K562 (cell line): ENCODE data around the gene ANKRD13D. TPM values are rescaled to one million over a fixed set of nuclear protein-coding genes. Genes with fewer than 3 reads are reported as not detected.

Experiments used
- CCNT2 ChIP-seq: IDR thresholded peaks from 2 replicates; pipeline ENCODE4 v1.6.1; 2011; ENCODE audit warnings: borderline replicate concordance, low read depth, mild to moderate bottlenecking, moderate library complexity, mixed read lengths, low read length; ENCODE audit not compliant: insufficient read length; ENCODE audit errors: extremely low read depth
- CEBPB ChIP-seq: fragments of 450-650 bp; IDR thresholded peaks from 2 replicates; pipeline ENCODE4 v1.6.1; 2016; ENCODE audit warnings: missing genetic modification characterization, missing compliant biosample characterization
- CTBP1 ChIP-seq: fragments of 450-650 bp; IDR thresholded peaks from 2 replicates; pipeline ENCODE4 v1.6.1; 2016; ENCODE audit warnings: borderline replicate concordance
- DPF2 ChIP-seq: fragments of 450-650 bp; IDR thresholded peaks from 2 replicates; pipeline ENCODE4 v1.6.1; 2016
- FOSL1 ChIP-seq: fragments of 200-800 bp; sonication (Bioruptor generic); conservative IDR thresholded peaks from 2 replicates; pipeline ENCODE4 v1.6.1; 2016; ENCODE audit warnings: missing genetic modification characterization, missing compliant biosample characterization
- HMG20B ChIP-seq: fragments of 250-450 bp; sonication (Bioruptor Pico); IDR thresholded peaks from 2 replicates; pipeline ENCODE4 v1.5.0; 2021; ENCODE audit warnings: mild to moderate bottlenecking
- KAT7 ChIP-seq: sonication (generic); formaldehyde crosslinking; IDR thresholded peaks from 2 replicates; pipeline ENCODE4 v1.8.0; 2022; ENCODE audit warnings: missing genetic modification reagents, mild to moderate bottlenecking, borderline replicate concordance
- LARP7 ChIP-seq: fragments of 450-650 bp; IDR thresholded peaks from 2 replicates; pipeline ENCODE4 v1.6.1; 2016
- LEF1 ChIP-seq: fragments of 450-650 bp; IDR thresholded peaks from 2 replicates; pipeline ENCODE4 v1.6.1; 2016; ENCODE audit warnings: mild to moderate bottlenecking
- MEF2D ChIP-seq: conservative IDR thresholded peaks from 2 replicates; pipeline ENCODE4 v1.6.1; 2016; ENCODE audit warnings: low read depth, missing genetic modification characterization, missing compliant biosample characterization
- NCOA6 ChIP-seq: fragments of 450-650 bp; IDR thresholded peaks from 2 replicates; pipeline ENCODE4 v1.6.1; 2017; ENCODE audit warnings: mild to moderate bottlenecking
- NR2C2 ChIP-seq, 2 experiments: fragments of 200-800 bp in 1 of 2; sonication (Bioruptor generic) in 1 of 2; sonication (generic) in 1 of 2; formaldehyde crosslinking in 1 of 2; IDR thresholded peaks; 2 replicates each; pipeline versions ENCODE4 v1.6.1 to v1.8.0; 2016 to 2022; ENCODE audit warnings: mild to moderate bottlenecking in 1 of 2, missing compliant biosample characterization in 1 of 2, missing genetic modification characterization in 1 of 2, missing genetic modification reagents in 1 of 2
- RBFOX2 ChIP-seq: fragments of 200-400 bp; formaldehyde crosslinking; IDR thresholded peaks from 2 replicates; pipeline ENCODE4 v1.6.1; 2017; ENCODE audit warnings: low read depth, mild to moderate bottlenecking, low read length, moderate library complexity
- STAT5A ChIP-seq: IDR thresholded peaks from 2 replicates; pipeline ENCODE4 v1.6.1; 2012; ENCODE audit warnings: low read length, inconsistent platforms, borderline replicate concordance
- TAF1 ChIP-seq: IDR thresholded peaks from 2 replicates; pipeline ENCODE4 v1.6.1; 2011; ENCODE audit warnings: mild to moderate bottlenecking, low read length, moderate library complexity; ENCODE audit not compliant: insufficient read depth, control insufficient read depth, severe bottlenecking; ENCODE audit errors: extremely low read depth
- TEAD2 ChIP-seq: fragments of 450-650 bp; IDR thresholded peaks from 2 replicates; pipeline ENCODE4 v1.6.1; 2016; ENCODE audit warnings: missing genetic modification characterization, control low read depth, missing compliant biosample characterization
- WHSC1 ChIP-seq: IDR thresholded peaks from one replicate; pipeline ENCODE4 v1.6.1; 2012; ENCODE audit warnings: low read length, control low read depth, inconsistent platforms
- YY1 ChIP-seq, 3 experiments: IDR thresholded peaks; 2 replicates each; pipeline ENCODE4 v1.6.1; 2011; ENCODE audit warnings: low read length in 2 of 3, mild to moderate bottlenecking in 2 of 3, moderate library complexity in 2 of 3, borderline replicate concordance in 1 of 3, control low read depth in 1 of 3, low read depth in 1 of 3; ENCODE audit not compliant: insufficient read depth in 3 of 3, insufficient replicate concordance in 2 of 3, control insufficient read depth in 1 of 3, insufficient read length in 1 of 3; ENCODE audit errors: extremely low read depth in 1 of 3
- ZNF263 ChIP-seq: sonication (generic); formaldehyde crosslinking; IDR thresholded peaks from 2 replicates; pipeline ENCODE4 v1.8.0; 2022; ENCODE audit warnings: mild to moderate bottlenecking, missing genetic modification reagents, borderline replicate concordance
- polyA plus RNA-seq, 8 experiments: library from polyadenylated mRNA; depleted of rRNA in 4 of 8; stranded (reverse) in 5 of 8; unstranded in 3 of 8; fragments of >200 nt; fragmentation: Nextera tagmentation in 2 of 8; fragmentation: Illumina TruSeq in 1 of 8; extraction: Ambion mirVana in 2 of 8; extraction: Trizol in 1 of 8; gene quantifications; 2 replicates each; pipeline versions ENCODE4 v1.2.1 to v1.2.3, GENCODE V29; 2011 to 2014; ENCODE audit warnings: inconsistent platforms in 1 of 8, missing spikeins in 1 of 8
- total RNA-seq, 7 experiments: library from RNA; depleted of rRNA in 6 of 7; stranded (reverse); fragments of >200 nt in 6 of 7; fragmentation: Illumina TruSeq in 2 of 7; extraction: Trizol in 2 of 7; gene quantifications; 2 replicates each; pipeline versions ENCODE4 v1.2.1 to v1.2.3, GENCODE V29; 2011 to 2021; ENCODE audit warnings: low replicate concordance in 1 of 7
- TF ChIP-seq, protein P1 (sequence below): sonication (generic); formaldehyde crosslinking; IDR thresholded peaks from 2 replicates; pipeline ENCODE4 v1.8.0; 2022; ENCODE audit warnings: missing genetic modification reagents, mild to moderate bottlenecking, moderate library complexity, borderline replicate concordance
- TF ChIP-seq, protein P2 (sequence below): fragments of 250-450 bp; sonication (Bioruptor Pico); IDR thresholded peaks from 2 replicates; pipeline ENCODE4 v1.4.0; 2020; ENCODE audit warnings: mild to moderate bottlenecking
- TF ChIP-seq, protein P3 (sequence below): sonication (generic); formaldehyde crosslinking; IDR thresholded peaks from 2 replicates; pipeline ENCODE4 v1.8.0; 2022; ENCODE audit warnings: missing genetic modification reagents, mild to moderate bottlenecking, borderline replicate concordance
- TF ChIP-seq, protein P4 (sequence below): fragments of 250-450 bp; sonication (Bioruptor Pico); IDR thresholded peaks from 2 replicates; pipeline ENCODE4 v1.8.0; 2021; ENCODE audit warnings: borderline replicate concordance, mild to moderate bottlenecking, moderate library complexity; ENCODE audit not compliant: poor library complexity, severe bottlenecking

Gene ANKRD13D
- total and polyA plus RNA-seq, 9 of the 15 experiments (the other 6 are each of a cell fraction or from before 2014, with no cell fraction given) = 0.94 to 40.9 (median 22.4) TPM

- TF ChIP-seq, protein P1, sequence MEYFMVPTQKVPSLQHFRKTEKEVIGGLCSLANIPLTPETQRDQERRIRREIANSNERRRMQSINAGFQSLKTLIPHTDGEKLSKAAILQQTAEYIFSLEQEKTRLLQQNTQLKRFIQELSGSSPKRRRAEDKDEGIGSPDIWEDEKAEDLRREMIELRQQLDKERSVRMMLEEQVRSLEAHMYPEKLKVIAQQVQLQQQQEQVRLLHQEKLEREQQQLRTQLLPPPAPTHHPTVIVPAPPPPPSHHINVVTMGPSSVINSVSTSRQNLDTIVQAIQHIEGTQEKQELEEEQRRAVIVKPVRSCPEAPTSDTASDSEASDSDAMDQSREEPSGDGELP = peak; percentile 97
- peak; percentile 58 for TF ChIP-seq FOSL1 (tag)
- TF ChIP-seq CCNT2 = peak; percentile 49
- TF ChIP-seq LARP7 = no peak
- TF ChIP-seq HMG20B = 0 out of 2 replicates have a peak, but pooled peaks have one; percentile 59
- TF ChIP-seq, protein P2, sequence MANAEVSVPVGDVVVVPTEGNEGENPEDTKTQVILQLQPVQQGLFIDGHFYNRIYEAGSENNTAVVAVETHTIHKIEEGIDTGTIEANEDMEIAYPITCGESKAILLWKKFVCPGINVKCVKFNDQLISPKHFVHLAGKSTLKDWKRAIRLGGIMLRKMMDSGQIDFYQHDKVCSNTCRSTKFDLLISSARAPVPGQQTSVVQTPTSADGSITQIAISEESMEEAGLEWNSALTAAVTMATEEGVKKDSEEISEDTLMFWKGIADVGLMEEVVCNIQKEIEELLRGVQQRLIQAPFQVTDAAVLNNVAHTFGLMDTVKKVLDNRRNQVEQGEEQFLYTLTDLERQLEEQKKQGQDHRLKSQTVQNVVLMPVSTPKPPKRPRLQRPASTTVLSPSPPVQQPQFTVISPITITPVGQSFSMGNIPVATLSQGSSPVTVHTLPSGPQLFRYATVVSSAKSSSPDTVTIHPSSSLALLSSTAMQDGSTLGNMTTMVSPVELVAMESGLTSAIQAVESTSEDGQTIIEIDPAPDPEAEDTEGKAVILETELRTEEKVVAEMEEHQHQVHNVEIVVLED (CRISPR knock-in tag) = 0 out of 2 replicates have a peak, but pooled peaks have one; percentile 36
- peak in 2 of 3 experiments; percentile 63 to 74 for TF ChIP-seq YY1 (IDR thresholded peaks at IDR 0.05; ENCODE audit: borderline replicate concordance in 1 of 3, control insufficient read depth in 1 of 3, extremely low read depth in 1 of 3, insufficient read depth in 3 of 3, insufficient read length in 1 of 3, insufficient replicate concordance in 2 of 3, low read depth in 1 of 3, low read length in 2 of 3)
- TF ChIP-seq, protein P3, sequence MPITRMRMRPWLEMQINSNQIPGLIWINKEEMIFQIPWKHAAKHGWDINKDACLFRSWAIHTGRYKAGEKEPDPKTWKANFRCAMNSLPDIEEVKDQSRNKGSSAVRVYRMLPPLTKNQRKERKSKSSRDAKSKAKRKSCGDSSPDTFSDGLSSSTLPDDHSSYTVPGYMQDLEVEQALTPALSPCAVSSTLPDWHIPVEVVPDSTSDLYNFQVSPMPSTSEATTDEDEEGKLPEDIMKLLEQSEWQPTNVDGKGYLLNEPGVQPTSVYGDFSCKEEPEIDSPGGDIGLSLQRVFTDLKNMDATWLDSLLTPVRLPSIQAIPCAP (CRISPR knock-in tag) = no peak
- TF ChIP-seq TAF1 = peak; percentile 68
- TF ChIP-seq STAT5A = no peak
- peak; percentile 54 for TF ChIP-seq DPF2
- TF ChIP-seq CTBP1 = peak; percentile 67; the same call in 1 of the 2 replicates
- TF ChIP-seq LEF1 = peak; percentile 68; the same call in 1 of the 2 replicates
- peak; percentile 11; the same call in 1 of the 2 replicates for TF ChIP-seq ZNF263
- no peak for TF ChIP-seq NCOA6
- TF ChIP-seq WHSC1 = peak; percentile 49
- no peak for TF ChIP-seq CEBPB (tag)
- peak; percentile 73; the same call in 1 of the 2 replicates for TF ChIP-seq MEF2D (tag)
- TF ChIP-seq, protein P4, sequence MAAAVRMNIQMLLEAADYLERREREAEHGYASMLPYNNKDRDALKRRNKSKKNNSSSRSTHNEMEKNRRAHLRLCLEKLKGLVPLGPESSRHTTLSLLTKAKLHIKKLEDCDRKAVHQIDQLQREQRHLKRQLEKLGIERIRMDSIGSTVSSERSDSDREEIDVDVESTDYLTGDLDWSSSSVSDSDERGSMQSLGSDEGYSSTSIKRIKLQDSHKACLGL (CRISPR knock-in tag) = no peak
- TF ChIP-seq TEAD2 (tag) = 0 out of 2 replicates have a peak, but pooled peaks have one; percentile 52
- TF ChIP-seq NR2C2 (CRISPR knock-in tag; IDR thresholded peaks at IDR 0.05) = no peak; the same call in 1 of the 2 replicates
- peak; percentile 78 for TF ChIP-seq NR2C2 (tag; IDR thresholded peaks at IDR 0.05)
- peak; percentile 85 for TF ChIP-seq RBFOX2
- no peak for TF ChIP-seq KAT7 (CRISPR knock-in tag)
Observed at GRCh38 chr11:67277231-67277961, 11.7 kb upstream of the ANKRD13D start (continued).
